ENCODE results near the gene GNG7. TPM values are rescaled to one million over a fixed set of nuclear protein-coding genes. Genes with fewer than 3 reads are reported as not detected.

The GNG7 gene
- total and polyA plus RNA-seq, 2 donors (not counting 3 experiments of a cell fraction or from before 2014, with no cell fraction given) = 0.29 to 0.84 TPM

- H3K4me1 ChIP-seq (ENCODE audit: control insufficient read depth, extremely low read depth, insufficient read depth, low read length) = no peaks in the 10 kb centered on the region
- H3K79me2 ChIP-seq (ENCODE audit: control insufficient read depth, insufficient read depth, low read length) = no peaks in the 10 kb centered on the region
- BruUV-seq (replicated peaks) = no TSS peak
- no peak overlapping the region for H3K4me3 ChIP-seq (replicated peaks in 1 of 3; ENCODE audit: insufficient read depth in 1 of 3, low read depth in 1 of 3, low read length in 3 of 3)
- no peak overlapping the region for H3K4me2 ChIP-seq (ENCODE audit: insufficient read depth, low read length)
- CTCF ChIA-PET = no interaction called here
- H4K20me1 ChIP-seq (replicated peaks; ENCODE audit: control insufficient read depth, extremely low read depth, insufficient read depth, low read length) = no peaks in the 10 kb centered on the region
- H3K9me3 ChIP-seq (replicated peaks; ENCODE audit: control insufficient read depth, insufficient read depth, low read length) = no peaks in the 10 kb centered on the region
- no peaks in the 10 kb centered on the region for H3K9me1 ChIP-seq (replicated peaks; ENCODE audit: control insufficient read depth, extremely low read depth, insufficient read depth, low read length)
- H3K27me3 ChIP-seq (ENCODE audit: control insufficient read depth in 2 of 2, insufficient read depth in 2 of 2, low read length in 2 of 2) = no peaks in the 10 kb centered on the region
- TF ChIP-seq EZH2 (IDR thresholded peaks at IDR 0.05; ENCODE audit: borderline replicate concordance, low read depth, low read length, severe bottlenecking) (no peak), FOS (IDR thresholded peaks at IDR 0.05; ENCODE audit: borderline replicate concordance, insufficient read depth, low read length) (no peak), GATA2 (IDR thresholded peaks at IDR 0.05; ENCODE audit: insufficient read depth, insufficient read length, low read depth, low read length) (no peak), MAX (IDR thresholded peaks at IDR 0.05; ENCODE audit: insufficient read depth, insufficient read length) (no peak), CTCF (IDR thresholded peaks at IDR 0.05; ENCODE audit: extremely low read depth in 1 of 2, insufficient read depth in 1 of 2, low read depth in 1 of 2, low read length in 2 of 2) (no peak), POLR2A (IDR thresholded peaks at IDR 0.05; ENCODE audit: low read depth, low read length) (no peak), POLR2AphosphoS5 (IDR thresholded peaks at IDR 0.05; ENCODE audit: insufficient read depth, low read depth, low read length) (no peak), JUN (IDR thresholded peaks at IDR 0.05; ENCODE audit: borderline replicate concordance, insufficient read depth, insufficient read length, low read depth) (no peak), MYC (IDR thresholded peaks at IDR 0.05; ENCODE audit: low read depth, low read length) (no peak)
- POLR2A ChIA-PET = no interaction called here
- DNase-seq (ENCODE audit: low read depth, low spot score) (no peak), FAIRE-seq (no peak)
- dilution Hi-C loops (cut with MboI; ENCODE audit: extremely low pct_ligation_motif_present, low sequenced_read_pairs) = no loop called here
- H3K27ac ChIP-seq (ENCODE audit: insufficient read depth, low read depth, low read length) = no peak overlapping the region
- H2AFZ ChIP-seq (ENCODE audit: low read depth, low read length) = no peak overlapping the region
- H3K9ac ChIP-seq (replicated peaks; ENCODE audit: extremely low read depth, insufficient read depth, low read length) = no peak overlapping the region
- H3K36me3 ChIP-seq (ENCODE audit: control insufficient read depth in 2 of 2, extremely low read depth in 1 of 2, insufficient read depth in 2 of 2, low read length in 2 of 2) = no peaks in the 10 kb centered on the region
- intact Hi-C loops (cut with micrococcal nuclease) = no loop called here
Measured at GRCh38 chr19:2511991-2512390, 190.5 kb downstream of the GNG7 start.

All from endothelial cell of umbilical vein (primary cell).